HepG2 (cell line): ENCODE results near the gene MYO18A. TPM values are rescaled to one million over a fixed set of nuclear protein-coding genes. Genes with fewer than 3 reads are reported as not detected.

Source experiments
- CC2D1A ChIP-seq: sonication (generic); formaldehyde crosslinking; IDR thresholded peaks from 2 replicates; pipeline ENCODE4 v1.8.1; 2023; ENCODE audit warnings: mild to moderate bottlenecking, missing genetic modification reagents
- CREB1 ChIP-seq, 2 experiments: fragments of 450-650 bp in 1 of 2; IDR thresholded peaks; 2 replicates each; pipeline ENCODE4 v1.6.1; 2016 to 2017; ENCODE audit warnings: control low read depth in 1 of 2, mild to moderate bottlenecking in 1 of 2, missing compliant biosample characterization in 1 of 2, missing genetic modification characterization in 1 of 2
- MTA1 ChIP-seq: sonication (generic); formaldehyde crosslinking; IDR thresholded peaks from 2 replicates; pipeline ENCODE4 v1.4.0; 2020; ENCODE audit warnings: missing genetic modification reagents, mild to moderate bottlenecking, borderline replicate concordance
- SIN3A ChIP-seq: IDR thresholded peaks from 2 replicates; pipeline ENCODE4 v1.6.1; 2011; ENCODE audit warnings: low read depth, mild to moderate bottlenecking, control low read depth, low read length, borderline replicate concordance
- ZKSCAN5 ChIP-seq: sonication (generic); formaldehyde crosslinking; IDR thresholded peaks from 2 replicates; pipeline ENCODE4 v1.5.1; 2020; ENCODE audit warnings: mild to moderate bottlenecking, missing genetic modification reagents
- ZNF180 ChIP-seq: sonication (generic); formaldehyde crosslinking; IDR thresholded peaks from 2 replicates; pipeline ENCODE4 v1.4.0; 2020; ENCODE audit warnings: low read depth, missing genetic modification reagents, borderline replicate concordance
- ZNF564 ChIP-seq: sonication (generic); formaldehyde crosslinking; IDR thresholded peaks from 2 replicates; pipeline ENCODE4 v1.8.1; 2023; ENCODE audit warnings: mild to moderate bottlenecking, missing genetic modification reagents
- ZNF572 ChIP-seq: sonication (generic); formaldehyde crosslinking; IDR thresholded peaks from 2 replicates; pipeline ENCODE4 v1.5.1; 2020; ENCODE audit warnings: mild to moderate bottlenecking, missing genetic modification reagents
- ZNF839 ChIP-seq: sonication (generic); formaldehyde crosslinking; IDR thresholded peaks from 2 replicates; pipeline ENCODE4 v1.4.0; 2020; ENCODE audit warnings: missing genetic modification reagents, mild to moderate bottlenecking, borderline replicate concordance
- polyA plus RNA-seq, 8 experiments: library from polyadenylated mRNA; depleted of rRNA in 3 of 8; stranded (reverse) in 7 of 8; unstranded in 1 of 8; fragments of >200 nt; fragmentation: Illumina TruSeq in 4 of 8; extraction: Trizol in 4 of 8; gene quantifications; 2 replicates each; pipeline versions ENCODE4 v1.2.1 to v1.2.3, GENCODE V29; 2011 to 2016; ENCODE audit warnings: low read depth in 4 of 8, missing spikeins in 1 of 8, mixed read lengths in 1 of 8; ENCODE audit not compliant: insufficient read depth in 1 of 8
- total RNA-seq, 5 experiments: library from RNA; depleted of rRNA; stranded (reverse); fragments of >200 nt; fragmentation: Illumina TruSeq; extraction: Trizol; gene quantifications; 2 replicates each; pipeline ENCODE4 v1.2.3, GENCODE V29; 2016; ENCODE audit warnings: low read depth in 1 of 5
- TF ChIP-seq, protein P1 (sequence below): sonication (generic); formaldehyde crosslinking; IDR thresholded peaks from one replicate; pipeline ENCODE4 v1.5.1; 2020; ENCODE audit warnings: mild to moderate bottlenecking, missing genetic modification reagents; ENCODE audit errors: not compliant biosample characterization
- TF ChIP-seq, protein P2 (sequence below): sonication (generic); formaldehyde crosslinking; IDR thresholded peaks from 2 replicates; pipeline ENCODE4 v1.5.0; 2020; ENCODE audit warnings: mild to moderate bottlenecking, missing genetic modification reagents, moderate library complexity
- TF ChIP-seq, protein P3 (sequence below): IDR thresholded peaks from 2 replicates; pipeline ENCODE4 v1.4.0; 2020; ENCODE audit warnings: mild to moderate bottlenecking, missing genetic modification reagents

MYO18A gene
- total and polyA plus RNA-seq, 2 of the 13 experiments (the other 11 are each of a cell fraction or from before 2014, with no cell fraction given) = 16.8 to 24.8 TPM

DNA sequence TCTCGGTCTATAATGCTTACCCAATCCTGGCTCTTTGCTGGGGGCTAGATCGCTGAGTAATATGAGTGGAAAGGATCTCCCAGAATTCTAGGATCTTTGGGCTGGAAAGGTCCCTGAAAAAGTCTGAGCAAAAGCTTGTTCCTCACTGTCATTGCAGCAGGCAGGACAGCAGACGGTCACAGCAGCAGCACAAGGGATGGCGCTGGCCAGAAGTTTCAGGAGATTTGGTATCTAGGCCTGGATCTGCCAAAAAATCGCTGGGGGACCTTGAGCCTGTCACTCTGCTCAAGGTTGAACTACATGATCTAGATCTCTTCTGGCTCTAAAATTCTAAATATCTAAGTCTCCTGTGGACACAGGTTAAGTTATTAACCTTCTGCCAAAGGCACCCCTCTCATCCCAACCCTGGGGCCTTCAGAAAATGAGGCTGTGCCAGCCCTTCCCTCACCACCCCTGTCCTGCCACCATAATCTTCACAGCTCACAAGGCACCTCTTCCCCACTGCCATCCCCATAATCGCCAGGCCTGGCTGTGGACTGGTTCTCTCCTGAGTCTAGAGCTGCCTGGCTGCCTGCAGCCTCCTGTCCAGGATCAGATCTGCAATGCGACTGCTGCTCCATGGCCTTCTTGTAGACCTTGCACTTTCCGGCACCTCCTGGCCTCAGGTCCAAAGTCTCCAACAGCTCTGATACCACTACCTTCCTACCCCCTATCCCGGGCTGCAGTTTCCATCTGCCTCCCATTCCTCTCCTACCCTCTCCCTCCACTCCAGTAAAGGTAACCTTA lies 10.2 kb downstream of the MYO18A start (continued):
- TF ChIP-seq CREB1 (IDR thresholded peaks at IDR 0.05) = no peak
- no peak for TF ChIP-seq CREB1 (CRISPR knock-in tag; IDR thresholded peaks at IDR 0.05)
- TF ChIP-seq SIN3A = no peak
- TF ChIP-seq MTA1 (CRISPR knock-in tag) = peak; percentile 43; the same call in 1 of the 2 replicates
- TF ChIP-seq, protein P1, sequence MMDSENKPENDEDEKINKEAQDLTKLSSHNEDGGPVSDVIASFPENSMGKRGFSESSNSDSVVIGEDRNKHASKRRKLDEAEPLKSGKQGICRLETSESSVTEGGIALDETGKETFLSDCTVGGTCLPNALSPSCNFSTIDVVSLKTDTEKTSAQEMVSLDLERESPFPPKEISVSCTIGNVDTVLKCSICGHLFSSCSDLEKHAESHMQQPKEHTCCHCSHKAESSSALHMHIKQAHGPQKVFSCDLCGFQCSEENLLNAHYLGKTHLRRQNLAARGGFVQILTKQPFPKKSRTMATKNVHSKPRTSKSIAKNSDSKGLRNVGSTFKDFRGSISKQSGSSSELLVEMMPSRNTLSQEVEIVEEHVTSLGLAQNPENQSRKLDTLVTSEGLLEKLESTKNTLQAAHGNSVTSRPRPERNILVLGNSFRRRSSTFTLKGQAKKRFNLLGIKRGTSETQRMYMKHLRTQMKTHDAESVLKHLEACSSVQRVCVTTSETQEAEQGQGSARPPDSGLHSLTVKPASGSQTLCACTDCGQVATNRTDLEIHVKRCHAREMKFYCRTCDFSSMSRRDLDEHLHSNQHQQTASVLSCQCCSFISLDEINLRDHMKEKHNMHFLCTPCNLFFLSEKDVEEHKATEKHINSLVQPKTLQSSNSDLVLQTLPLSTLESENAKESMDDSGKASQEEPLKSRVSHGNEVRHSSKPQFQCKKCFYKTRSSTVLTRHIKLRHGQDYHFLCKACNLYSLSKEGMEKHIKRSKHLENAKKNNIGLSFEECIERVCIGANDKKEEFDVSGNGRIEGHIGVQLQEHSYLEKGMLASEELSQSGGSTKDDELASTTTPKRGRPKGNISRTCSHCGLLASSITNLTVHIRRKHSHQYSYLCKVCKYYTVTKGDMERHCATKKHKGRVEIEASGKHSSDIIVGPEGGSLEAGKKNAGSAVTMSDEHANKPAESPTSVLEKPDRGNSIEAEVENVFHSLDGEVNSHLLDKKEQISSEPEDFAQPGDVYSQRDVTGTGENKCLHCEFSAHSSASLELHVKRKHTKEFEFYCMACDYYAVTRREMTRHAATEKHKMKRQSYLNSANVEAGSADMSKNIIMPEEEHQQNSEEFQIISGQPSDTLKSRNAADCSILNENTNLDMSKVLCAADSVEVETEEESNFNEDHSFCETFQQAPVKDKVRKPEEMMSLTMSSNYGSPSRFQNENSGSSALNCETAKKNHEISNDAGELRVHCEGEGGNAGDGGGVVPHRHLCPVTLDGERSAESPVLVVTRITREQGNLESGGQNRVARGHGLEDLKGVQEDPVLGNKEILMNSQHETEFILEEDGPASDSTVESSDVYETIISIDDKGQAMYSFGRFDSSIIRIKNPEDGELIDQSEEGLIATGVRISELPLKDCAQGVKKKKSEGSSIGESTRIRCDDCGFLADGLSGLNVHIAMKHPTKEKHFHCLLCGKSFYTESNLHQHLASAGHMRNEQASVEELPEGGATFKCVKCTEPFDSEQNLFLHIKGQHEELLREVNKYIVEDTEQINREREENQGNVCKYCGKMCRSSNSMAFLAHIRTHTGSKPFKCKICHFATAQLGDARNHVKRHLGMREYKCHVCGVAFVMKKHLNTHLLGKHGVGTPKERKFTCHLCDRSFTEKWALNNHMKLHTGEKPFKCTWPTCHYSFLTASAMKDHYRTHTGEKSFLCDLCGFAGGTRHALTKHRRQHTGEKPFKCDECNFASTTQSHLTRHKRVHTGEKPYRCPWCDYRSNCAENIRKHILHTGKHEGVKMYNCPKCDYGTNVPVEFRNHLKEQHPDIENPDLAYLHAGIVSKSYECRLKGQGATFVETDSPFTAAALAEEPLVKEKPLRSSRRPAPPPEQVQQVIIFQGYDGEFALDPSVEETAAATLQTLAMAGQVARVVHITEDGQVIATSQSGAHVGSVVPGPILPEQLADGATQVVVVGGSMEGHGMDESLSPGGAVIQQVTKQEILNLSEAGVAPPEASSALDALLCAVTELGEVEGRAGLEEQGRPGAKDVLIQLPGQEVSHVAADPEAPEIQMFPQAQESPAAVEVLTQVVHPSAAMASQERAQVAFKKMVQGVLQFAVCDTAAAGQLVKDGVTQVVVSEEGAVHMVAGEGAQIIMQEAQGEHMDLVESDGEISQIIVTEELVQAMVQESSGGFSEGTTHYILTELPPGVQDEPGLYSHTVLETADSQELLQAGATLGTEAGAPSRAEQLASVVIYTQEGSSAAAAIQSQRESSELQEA (CRISPR knock-in tag) = no peak
- TF ChIP-seq CC2D1A (CRISPR knock-in tag) = no peak
- no peak for TF ChIP-seq ZKSCAN5
- TF ChIP-seq, protein P2, sequence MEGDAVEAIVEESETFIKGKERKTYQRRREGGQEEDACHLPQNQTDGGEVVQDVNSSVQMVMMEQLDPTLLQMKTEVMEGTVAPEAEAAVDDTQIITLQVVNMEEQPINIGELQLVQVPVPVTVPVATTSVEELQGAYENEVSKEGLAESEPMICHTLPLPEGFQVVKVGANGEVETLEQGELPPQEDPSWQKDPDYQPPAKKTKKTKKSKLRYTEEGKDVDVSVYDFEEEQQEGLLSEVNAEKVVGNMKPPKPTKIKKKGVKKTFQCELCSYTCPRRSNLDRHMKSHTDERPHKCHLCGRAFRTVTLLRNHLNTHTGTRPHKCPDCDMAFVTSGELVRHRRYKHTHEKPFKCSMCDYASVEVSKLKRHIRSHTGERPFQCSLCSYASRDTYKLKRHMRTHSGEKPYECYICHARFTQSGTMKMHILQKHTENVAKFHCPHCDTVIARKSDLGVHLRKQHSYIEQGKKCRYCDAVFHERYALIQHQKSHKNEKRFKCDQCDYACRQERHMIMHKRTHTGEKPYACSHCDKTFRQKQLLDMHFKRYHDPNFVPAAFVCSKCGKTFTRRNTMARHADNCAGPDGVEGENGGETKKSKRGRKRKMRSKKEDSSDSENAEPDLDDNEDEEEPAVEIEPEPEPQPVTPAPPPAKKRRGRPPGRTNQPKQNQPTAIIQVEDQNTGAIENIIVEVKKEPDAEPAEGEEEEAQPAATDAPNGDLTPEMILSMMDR = no peak
- TF ChIP-seq ZNF839 (CRISPR knock-in tag) = no peak
- no peak for TF ChIP-seq ZNF180
- TF ChIP-seq ZNF572 (CRISPR knock-in tag) = no peak
- TF ChIP-seq, protein P3, sequence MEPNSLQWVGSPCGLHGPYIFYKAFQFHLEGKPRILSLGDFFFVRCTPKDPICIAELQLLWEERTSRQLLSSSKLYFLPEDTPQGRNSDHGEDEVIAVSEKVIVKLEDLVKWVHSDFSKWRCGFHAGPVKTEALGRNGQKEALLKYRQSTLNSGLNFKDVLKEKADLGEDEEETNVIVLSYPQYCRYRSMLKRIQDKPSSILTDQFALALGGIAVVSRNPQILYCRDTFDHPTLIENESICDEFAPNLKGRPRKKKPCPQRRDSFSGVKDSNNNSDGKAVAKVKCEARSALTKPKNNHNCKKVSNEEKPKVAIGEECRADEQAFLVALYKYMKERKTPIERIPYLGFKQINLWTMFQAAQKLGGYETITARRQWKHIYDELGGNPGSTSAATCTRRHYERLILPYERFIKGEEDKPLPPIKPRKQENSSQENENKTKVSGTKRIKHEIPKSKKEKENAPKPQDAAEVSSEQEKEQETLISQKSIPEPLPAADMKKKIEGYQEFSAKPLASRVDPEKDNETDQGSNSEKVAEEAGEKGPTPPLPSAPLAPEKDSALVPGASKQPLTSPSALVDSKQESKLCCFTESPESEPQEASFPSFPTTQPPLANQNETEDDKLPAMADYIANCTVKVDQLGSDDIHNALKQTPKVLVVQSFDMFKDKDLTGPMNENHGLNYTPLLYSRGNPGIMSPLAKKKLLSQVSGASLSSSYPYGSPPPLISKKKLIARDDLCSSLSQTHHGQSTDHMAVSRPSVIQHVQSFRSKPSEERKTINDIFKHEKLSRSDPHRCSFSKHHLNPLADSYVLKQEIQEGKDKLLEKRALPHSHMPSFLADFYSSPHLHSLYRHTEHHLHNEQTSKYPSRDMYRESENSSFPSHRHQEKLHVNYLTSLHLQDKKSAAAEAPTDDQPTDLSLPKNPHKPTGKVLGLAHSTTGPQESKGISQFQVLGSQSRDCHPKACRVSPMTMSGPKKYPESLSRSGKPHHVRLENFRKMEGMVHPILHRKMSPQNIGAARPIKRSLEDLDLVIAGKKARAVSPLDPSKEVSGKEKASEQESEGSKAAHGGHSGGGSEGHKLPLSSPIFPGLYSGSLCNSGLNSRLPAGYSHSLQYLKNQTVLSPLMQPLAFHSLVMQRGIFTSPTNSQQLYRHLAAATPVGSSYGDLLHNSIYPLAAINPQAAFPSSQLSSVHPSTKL (CRISPR knock-in tag) = peak; percentile 47; the same call in 1 of the 2 replicates
- TF ChIP-seq ZNF564 (CRISPR knock-in tag) = no peak
